ENCODE measurements around the gene UBE2O. TPM values are rescaled to one million over a fixed set of nuclear protein-coding genes. Genes with fewer than 3 reads are reported as not detected.

The UBE2O gene
- total RNA-seq, 1 experiment from 2014 or later: 57.4 TPM

- no peak for DNase-seq (ENCODE audit: low spot score)
- BruUV-seq (replicated peaks): no TSS peak
- Histone ChIP-seq H3K27ac (ENCODE audit: low read depth, low read length, poor library complexity, severe bottlenecking) (no peak overlapping the region), H3K4me3 (ENCODE audit: low read depth, low read length, poor library complexity, severe bottlenecking) (no peak overlapping the region), H3K9me3 (ENCODE audit: low read depth, low read length, poor library complexity, severe bottlenecking) (no peaks in the 10 kb centered on the region), H3K4me1 (ENCODE audit: insufficient read depth, low read length, poor library complexity, severe bottlenecking) (peaks cover 24% of the 10 kb centered on the region), H3K27me3 (replicated peaks; ENCODE audit: insufficient read depth, low read depth, low read length, poor library complexity) (peaks cover 19% of the 10 kb centered on the region), H3K36me3 (ENCODE audit: insufficient read depth, low read length, poor library complexity, severe bottlenecking) (peaks cover 10% of the 10 kb centered on the region)
- ChIA-PET CTCF (no interaction called here), POLR2A (ENCODE audit: low non-redundant PET) (no interaction called here)
- no peak for TF ChIP-seq CTCF (conservative IDR thresholded peaks at IDR 0.05; ENCODE audit: low read depth, low read length)
- TF ChIP-seq EZH2 (IDR thresholded peaks at IDR 0.05; ENCODE audit: borderline replicate concordance, low read depth, low read length, poor library complexity, severe bottlenecking): no peak
- intact Hi-C loops (cut with micrococcal nuclease; ENCODE audit: unreplicated experiment): loop anchor here (5.0 kb wide), 1 partner anchor 85 kb away; no protein-coding TSS in a partner anchor
These were observed 65.8 kb downstream of the UBE2O start for GRCh38 chr17:76386966-76387765.

GRCh38 chr17:76385892-76386786 lies 66.8 kb downstream of the UBE2O start:
- ChIA-PET POLR2A (ENCODE audit: low non-redundant PET) (no interaction called here), CTCF (interaction anchor here (0.6 to 1.0 kb wide), 2 partner anchors 8 to 13 kb away, joined by 6 read pairs; no protein-coding TSS in a partner anchor)
- Histone ChIP-seq H3K27me3 (replicated peaks; ENCODE audit: insufficient read depth, low read depth, low read length, poor library complexity) (peaks cover 19% of the 10 kb centered on the region), H3K27ac (ENCODE audit: low read depth, low read length, poor library complexity, severe bottlenecking) (no peak overlapping the region), H3K4me1 (ENCODE audit: insufficient read depth, low read length, poor library complexity, severe bottlenecking) (peaks cover 24% of the 10 kb centered on the region), H3K4me3 (ENCODE audit: low read depth, low read length, poor library complexity, severe bottlenecking) (peak overlapping the region; percentile 48), H3K9me3 (ENCODE audit: low read depth, low read length, poor library complexity, severe bottlenecking) (no peaks in the 10 kb centered on the region), H3K36me3 (ENCODE audit: insufficient read depth, low read length, poor library complexity, severe bottlenecking) (peaks cover 3% of the 10 kb centered on the region)
- peak; percentile 82 for DNase-seq (ENCODE audit: low spot score)
- BruUV-seq (replicated peaks): no TSS peak
- intact Hi-C loops (cut with micrococcal nuclease; ENCODE audit: unreplicated experiment): loop anchor here (5.0 kb wide), 1 partner anchor 84 kb away; no protein-coding TSS in a partner anchor
- TF ChIP-seq EZH2 (IDR thresholded peaks at IDR 0.05; ENCODE audit: borderline replicate concordance, low read depth, low read length, poor library complexity, severe bottlenecking) (no peak), CTCF (conservative IDR thresholded peaks at IDR 0.05; ENCODE audit: low read depth, low read length) (peak; percentile 86)
